GM18873 (cell line): ENCODE measurements around the gene KCNK1.

Experiments
- ATAC-seq: cut with Tn5 transposase; IDR thresholded peaks from one replicate; pipeline ENCODE4 v1.9.1; 2021; ENCODE audit warnings: mild to moderate bottlenecking, moderate library complexity, moderate number of reproducible peaks; ENCODE audit not compliant: unreplicated experiment, low FRiP score

Gene KCNK1

GRCh38 chr1:233635765-233636502 lies 22.0 kb downstream of the KCNK1 start:
- ATAC-seq, result no peak

DNA sequence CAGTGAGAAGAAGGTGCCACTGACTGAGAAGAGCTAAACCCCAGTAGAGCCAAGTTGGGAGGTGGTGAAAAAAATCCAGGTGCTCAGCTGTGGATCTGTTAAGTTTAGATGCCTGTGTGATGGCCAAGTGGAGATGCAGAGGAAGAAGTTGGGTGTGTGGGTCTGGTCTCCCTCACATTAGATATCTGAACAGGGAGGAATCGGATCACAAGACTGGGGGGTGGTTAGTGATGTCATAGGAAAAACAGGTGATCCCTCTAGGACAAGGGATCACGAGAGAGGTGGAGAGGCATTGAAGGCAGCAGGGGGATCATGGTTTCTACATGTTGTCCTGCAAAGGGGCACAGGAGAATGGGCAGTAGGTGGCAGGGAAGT lies 22.6 kb downstream of the KCNK1 start:
- ATAC-seq, result no peak

DNA sequence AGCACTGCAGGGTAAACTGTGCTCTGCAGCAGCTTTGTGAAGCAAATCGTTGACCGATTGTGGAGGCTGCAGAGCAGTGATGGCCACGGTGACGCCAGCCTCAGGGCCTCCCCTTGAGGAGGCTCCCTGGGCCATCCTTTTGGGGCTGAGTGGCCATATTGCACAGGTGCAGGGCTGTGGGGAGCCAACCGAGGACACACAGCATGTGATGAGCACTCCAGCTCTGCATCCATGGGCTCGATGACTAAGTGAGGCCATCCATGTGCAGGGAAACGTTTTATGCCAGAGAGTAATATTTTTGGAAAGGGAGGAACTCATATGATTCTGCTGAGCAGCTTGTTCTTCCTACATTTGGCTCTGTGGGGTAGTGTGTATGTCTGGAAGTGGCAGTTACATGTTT lies 24.6 kb downstream of the KCNK1 start:
- no peak for ATAC-seq

GRCh38 chr1:233639611-233640010 lies 25.7 kb downstream of the KCNK1 start:
- no peak for ATAC-seq

DNA sequence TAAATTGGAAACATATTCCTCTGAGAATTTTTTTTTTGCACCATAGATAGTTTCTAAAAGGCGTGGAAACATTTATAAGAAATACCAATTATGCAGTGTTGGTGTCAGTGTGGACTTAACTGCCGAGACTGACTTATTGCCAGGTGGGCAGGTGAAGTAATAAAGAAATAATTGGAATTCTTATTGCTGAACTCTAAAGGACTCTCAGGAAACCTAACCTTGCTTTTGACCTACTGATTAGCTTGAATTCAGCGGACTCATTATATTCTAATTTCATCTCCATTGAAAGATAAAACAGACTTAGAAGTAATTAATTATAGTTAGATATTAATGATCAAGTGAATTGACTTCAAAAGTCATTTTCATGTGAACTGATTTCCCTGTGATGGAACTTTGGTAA lies 26.3 kb downstream of the KCNK1 start:
- ATAC-seq, result no peak

DNA sequence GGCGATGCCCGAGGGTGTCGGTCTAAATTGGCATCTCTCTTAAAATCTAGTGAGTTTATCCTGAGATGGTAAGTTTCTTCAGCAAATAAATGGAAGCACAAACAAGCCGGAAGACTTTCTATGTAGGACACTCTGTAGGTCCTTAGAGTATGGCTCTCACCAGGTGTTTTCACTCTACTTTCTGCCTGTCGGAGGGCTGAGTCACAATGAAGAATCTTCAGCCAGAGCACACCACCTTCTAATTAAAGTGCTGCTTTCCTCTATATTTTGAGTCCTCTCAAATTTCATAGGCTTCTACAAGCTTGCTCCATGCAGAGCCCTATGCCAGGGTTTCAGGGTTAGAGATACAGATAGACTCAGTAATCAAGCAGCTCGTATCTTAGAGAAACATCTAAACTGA lies 27.1 kb downstream of the KCNK1 start:
- no peak for ATAC-seq

DNA sequence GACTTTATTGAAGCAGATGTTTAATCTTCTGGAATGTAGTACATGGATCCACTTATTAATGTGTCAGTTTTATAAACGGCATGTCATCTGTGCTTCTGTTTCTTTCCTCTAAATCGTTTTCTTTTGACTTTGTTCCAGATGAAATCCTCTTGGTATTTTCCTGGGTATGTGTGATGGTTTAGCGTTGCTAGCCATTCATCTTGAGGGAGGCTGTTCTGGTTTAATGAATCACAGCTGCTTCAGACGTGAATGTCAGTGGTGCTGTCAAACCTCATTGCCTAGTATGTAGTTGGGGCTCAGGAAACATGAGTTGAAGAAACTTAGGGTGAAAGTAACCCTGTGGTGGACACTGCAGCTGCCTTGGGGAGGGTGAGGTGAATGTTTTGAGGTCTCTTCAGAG lies 33.2 kb downstream of the KCNK1 start:
- no peak for ATAC-seq

DNA sequence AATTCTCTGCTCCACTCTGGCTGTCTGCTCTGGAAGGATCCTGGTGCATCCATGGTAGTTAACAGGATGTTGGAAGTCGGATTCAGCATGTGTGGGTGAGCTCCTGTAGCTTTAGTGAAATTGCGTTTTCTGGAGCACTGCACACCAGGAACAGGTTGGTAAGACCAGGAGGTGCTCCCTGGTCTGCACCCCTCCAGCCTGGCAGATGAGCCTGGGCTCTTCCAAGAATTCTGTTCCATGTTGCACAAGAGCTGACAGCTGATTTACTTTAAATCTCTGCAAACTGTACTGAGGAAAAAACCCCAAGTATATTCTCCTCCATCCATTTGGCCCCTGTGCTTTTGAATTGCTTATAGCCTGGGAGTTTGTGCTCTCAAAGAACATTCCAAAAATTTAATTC lies 33.7 kb downstream of the KCNK1 start:
- ATAC-seq, result no peak

DNA sequence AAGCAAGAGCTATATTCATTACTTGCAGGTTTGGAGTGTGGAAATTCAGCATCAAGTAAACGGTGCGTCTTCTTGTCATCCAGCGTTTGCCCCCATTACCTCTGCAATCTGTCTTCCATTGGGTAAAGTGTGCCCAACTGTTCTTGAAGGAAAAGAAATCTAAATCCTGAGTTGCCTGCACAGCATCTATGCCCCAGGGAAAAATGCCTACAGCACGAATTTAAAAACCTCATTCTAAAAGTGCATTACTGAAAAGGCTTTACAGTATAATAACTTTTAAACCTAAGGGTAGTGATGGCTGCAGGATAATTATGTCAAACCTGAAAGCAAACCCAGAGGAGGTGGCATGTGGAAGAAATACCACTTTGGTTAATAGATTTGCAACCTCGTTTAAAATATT lies 37.2 kb downstream of the KCNK1 start:
- ATAC-seq, result no peak

DNA sequence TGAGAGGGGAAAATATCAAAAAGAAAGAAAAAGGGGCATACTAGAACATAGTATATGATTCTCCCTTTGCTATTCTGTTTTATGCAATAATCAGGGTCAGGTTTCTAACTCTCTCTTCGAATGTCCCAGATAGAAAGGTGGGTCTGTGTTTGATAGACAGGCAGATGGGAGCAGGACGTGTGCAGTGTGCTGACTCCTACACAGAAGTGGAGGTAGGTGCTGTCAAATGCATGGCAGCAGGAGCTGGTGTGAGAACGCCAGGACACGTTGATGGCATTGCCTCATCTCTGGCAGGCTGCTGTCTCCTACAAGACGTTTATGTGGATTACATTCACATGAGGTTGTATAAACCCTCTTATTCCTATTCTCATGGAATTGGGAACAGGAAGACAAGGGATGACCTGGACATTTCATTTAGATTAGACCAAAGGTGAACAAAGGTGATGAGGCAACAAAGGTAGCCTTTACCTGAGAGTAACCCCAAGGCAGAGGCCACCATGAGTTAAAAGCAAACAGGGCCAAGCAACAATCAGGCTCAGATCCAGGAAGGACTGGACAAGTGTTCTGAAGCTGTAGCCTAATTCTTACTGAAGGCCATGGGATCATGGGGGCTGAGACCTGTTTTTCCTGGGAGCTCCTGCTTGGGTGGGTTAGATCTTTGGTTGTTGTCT lies 37.8 kb downstream of the KCNK1 start:
- ATAC-seq, result no peak

- ATAC-seq, result no peak
These were observed 38.6 kb downstream of the KCNK1 start for GRCh38 chr1:233652526-233652925.

GRCh38 chr1:233654658-233655280 lies 40.9 kb downstream of the KCNK1 start:
- no peak for ATAC-seq

GRCh38 chr1:233655301-233655740 lies 41.4 kb downstream of the KCNK1 start:
- ATAC-seq, result no peak

GRCh38 chr1:233656032-233656635 lies 42.2 kb downstream of the KCNK1 start:
- ATAC-seq, result no peak

DNA sequence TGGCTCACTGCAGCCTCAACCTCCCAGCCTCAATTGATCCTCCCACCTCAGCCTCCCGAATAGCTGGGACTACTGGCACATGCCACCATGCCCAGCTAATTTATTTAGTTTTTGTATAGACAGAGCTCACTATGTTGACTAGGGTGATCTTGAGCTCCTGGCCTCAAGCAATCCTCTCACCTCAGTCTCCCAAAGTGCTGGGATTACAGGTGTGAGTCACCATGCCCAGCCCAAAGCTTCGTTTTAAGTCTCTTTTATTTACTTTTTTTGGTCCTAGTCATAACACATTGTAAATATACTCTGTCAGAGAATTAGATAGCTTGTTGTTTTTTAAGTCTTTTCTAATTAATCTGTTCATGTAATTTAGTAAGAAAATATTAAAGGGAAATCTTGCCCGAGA lies 42.8 kb downstream of the KCNK1 start:
- no peak for ATAC-seq

DNA sequence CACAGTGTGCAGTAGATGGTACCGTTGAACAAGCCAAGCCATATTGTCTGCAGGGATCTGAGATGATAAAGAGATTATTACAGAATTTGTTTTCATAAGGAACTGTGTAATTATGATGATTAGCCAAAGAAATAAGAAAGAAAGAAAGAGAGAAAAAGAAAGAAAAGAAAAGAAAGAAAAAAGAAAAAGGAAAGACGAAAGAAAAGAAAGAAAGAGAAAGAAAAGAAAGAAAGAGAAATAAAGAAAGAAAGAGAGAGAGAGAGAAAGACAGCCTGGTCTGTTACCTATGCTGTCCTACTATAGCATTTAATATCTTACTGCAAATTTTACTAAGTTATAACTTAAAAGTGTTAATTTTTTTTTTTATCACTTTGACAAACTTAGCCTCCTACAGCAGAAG lies 43.6 kb downstream of the KCNK1 start:
- no peak for ATAC-seq

GRCh38 chr1:233659495-233659894 lies 45.6 kb downstream of the KCNK1 start:
- no peak for ATAC-seq

DNA sequence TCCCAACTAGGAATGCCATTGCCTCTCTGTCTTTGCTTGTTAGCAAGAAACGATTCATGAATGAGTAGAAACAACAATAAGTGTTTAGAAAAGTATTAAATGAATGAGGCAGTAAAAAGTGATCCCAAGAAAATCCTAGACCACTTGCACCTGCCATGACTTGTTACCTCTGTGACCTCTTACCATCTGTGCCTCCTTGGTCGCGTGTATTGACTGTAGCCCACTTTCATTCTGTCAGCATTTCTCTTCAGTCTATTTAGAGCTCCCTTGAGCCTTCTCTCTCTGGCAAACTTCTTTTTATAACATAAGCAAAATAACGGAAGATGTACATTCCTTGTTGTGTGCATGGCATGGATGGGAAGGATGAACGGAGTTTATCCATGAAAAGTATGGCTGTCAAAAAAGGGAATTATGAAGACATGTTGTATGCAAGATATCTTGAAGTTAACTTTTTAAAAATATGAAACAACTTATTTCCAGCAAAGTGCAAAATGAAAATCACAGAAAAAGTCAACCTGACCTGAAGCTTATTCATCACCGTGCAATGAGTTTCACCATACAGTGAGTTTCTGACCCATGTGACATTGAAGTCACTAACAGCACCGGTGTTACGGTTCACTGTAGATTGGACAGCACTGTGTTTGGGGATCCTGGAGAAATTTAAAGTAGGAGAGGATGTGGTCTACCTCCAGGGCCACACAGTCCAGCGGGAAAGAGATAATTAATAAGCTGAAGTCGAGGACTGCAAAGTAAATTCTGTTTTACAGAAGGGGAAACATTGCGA lies 47.7 kb downstream of the KCNK1 start:
- no peak for ATAC-seq

- no peak for ATAC-seq
These were observed 48.8 kb downstream of the KCNK1 start for GRCh38 chr1:233662575-233663304.

DNA sequence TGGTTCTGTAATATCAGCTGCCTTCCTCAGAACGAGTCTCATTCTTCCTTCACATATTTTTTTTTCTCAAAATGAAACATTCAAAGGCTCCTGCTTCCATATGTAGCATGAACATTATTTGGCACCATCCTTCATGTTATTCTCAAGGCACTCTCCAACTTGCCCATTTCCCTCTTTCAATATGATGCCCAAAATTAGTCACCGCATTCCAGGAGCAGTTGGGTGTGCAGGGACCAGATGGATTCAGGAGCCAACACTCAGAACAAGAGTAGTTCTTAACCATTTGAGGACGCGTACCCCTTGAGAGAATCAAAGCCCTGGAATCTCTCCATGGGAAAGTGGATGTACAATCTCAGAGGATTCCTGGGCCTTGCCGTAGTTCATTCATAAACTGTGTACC lies 50.3 kb downstream of the KCNK1 start:
- ATAC-seq, result no peak
